T47D (cell line): ENCODE results near the gene FGF22.

Source experiments
- DNase-seq, 2 experiments: peaks; one replicate each; pipeline versions ENCODE4 v3.0.0 to v3.0.0-alpha.2; 2011 to 2012; ENCODE audit warnings: low read depth in 1 of 2, low spot score in 1 of 2
- JUND ChIP-seq: IDR thresholded peaks from 2 replicates; pipeline ENCODE4 v1.6.1; 2012; ENCODE audit warnings: low read depth
- in situ Hi-C: cut with HindIII; loops from 2 replicates; pipeline ENCODE4 v1.10.0; 2016; ENCODE audit warnings: low sequenced_read_pairs, low pct_unique_long_range_greater_than_20kb

FGF22 gene

DNA sequence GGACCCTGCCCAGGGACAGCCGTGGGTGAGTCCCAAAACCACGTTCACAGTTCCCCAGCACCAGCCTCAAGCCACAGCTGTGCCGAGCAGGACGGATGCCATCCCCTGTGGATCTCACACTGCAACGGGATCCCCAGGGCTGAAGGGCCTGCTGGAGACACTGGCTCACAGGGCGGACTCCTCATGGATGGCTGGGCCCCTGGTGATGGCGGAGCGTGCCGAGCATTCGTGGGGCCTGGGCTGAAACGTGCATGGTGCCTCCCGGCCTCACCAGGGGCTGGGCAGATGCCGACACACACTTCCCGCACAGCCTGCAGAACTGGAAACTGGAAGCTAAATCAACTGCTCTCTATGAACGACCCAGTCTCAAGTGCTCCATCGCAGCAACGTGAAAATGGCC is 13.7 kb downstream of the FGF22 start:
- no peak for TF ChIP-seq JUND
- in situ Hi-C loops: no loop called here
- DNase-seq: no peak

DNA sequence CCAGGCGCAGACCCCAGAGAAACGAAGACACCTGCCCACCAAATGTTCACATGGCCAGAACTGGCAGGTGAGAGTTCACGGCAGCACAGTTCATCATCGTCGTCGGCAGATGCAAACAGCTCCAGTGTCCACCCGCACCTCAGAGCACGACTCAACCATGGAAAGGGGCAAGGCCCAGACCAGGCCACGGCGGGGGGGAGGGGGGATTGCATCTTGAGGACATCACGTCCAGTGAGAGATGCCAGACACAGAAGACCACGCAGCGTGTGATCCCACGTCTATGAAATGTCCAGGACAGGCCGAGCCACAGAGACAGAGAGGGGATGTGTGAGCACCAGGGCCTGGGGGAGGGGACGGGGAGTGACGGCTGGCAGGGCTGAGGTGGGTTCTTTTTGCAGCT is 16.0 kb downstream of the FGF22 start:
- in situ Hi-C loops: no loop called here
- no peak for TF ChIP-seq JUND
- DNase-seq: no peak

DNA sequence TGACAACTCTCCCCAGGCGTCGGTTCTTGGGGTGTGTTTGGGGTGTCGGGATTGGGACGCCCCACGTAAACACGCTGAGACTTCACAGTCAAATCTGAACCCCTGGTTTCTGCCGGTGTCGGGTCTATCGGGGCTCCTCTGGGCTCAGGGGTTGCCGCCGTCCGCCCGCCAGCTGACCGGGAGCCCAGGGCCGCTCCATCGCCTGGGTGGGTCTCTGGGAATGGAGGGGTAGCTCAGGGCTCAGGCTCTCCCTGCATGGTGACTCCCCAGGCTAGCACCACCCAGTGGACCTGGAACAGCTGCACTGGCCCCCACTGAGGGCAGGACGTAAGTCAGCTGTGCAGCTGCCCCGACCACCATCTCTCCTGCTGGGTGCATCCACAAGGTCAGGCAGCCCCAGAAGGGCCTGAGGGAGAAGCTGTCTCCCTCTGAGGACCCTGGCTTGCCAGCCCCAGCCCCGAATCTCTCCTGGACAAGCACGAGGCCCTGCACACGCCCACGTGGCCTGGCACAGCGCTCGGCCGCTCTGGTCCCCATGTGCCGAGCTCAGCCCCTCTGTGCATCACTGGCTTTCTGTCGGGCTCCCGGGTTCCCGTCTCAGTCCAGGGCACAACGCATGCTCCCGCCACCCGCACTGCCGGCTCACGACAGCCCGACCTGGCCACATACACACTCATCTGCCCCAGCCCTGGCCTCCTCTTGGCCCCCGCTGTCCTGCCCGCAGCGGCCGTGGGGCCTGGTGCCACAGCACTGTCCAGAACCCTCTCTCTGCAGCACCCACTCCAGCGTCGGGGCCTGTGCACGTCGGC is 17.3 kb downstream of the FGF22 start:
- no peak for TF ChIP-seq JUND
- in situ Hi-C loops: no loop called here

DNA sequence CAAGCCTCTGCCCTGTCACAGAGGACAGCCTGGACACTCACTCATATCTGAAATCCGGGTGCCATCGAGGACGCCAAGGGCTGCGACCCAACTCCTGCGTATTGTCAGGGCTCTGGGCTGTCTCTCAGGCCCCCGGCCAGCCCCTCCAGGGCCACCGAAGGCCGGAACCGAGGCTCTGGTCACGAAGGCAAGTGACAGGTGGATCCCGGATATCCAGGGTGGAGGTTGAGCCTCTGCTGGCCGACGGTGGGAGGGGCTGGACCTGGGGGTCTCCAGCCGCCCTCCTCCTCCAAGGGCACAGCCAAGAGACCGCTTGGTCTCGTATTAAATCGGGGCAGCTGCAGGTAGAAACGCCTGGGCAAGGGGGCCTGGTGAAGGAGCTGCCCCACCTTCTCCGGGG is 17.9 kb downstream of the FGF22 start:
- in situ Hi-C loops: no loop called here
- no peak for TF ChIP-seq JUND
- no peak for DNase-seq

More for the DNA sequence above, 17.3 kb downstream of the FGF22 start:
- DNase-seq: no peak

DNA sequence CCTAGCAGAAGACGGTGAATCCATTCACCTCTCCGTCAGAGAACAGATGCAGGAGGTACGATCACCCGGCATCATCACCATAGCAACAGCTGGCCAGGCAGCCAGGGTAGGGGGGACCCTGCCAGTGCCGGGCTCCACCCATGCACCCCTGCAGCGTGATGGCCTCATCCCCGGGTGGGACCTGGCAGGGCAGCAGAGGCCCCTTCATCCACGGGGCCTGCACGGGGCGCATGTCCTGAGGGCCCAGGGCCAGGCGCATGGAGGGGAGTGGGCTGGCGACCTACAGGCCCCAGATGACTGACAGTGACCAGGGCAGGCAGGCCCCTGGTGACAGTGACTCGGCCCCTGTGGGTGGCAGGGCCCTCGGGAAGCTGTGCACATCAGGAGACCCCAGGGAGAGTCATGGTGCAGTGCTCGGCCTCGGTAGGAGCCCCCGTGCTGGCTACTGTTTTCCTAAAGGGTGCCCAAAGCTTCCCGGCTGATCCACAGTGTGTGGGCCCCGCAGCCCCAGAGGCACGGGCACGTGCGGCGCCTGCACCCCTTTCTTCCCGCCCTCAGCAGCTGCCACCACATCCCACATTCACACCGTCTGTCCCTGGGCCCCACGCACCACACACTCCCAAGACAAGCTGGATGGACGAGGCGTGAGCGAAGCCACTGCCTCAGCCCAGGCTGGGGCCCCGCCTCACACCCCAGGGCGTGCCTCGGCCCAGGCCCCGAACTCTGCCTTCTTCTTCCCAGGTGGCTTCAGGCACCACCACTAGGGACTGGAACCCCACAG is 18.6 kb downstream of the FGF22 start:
- in situ Hi-C loops: no loop called here
- DNase-seq: no peak
- no peak for TF ChIP-seq JUND

DNA sequence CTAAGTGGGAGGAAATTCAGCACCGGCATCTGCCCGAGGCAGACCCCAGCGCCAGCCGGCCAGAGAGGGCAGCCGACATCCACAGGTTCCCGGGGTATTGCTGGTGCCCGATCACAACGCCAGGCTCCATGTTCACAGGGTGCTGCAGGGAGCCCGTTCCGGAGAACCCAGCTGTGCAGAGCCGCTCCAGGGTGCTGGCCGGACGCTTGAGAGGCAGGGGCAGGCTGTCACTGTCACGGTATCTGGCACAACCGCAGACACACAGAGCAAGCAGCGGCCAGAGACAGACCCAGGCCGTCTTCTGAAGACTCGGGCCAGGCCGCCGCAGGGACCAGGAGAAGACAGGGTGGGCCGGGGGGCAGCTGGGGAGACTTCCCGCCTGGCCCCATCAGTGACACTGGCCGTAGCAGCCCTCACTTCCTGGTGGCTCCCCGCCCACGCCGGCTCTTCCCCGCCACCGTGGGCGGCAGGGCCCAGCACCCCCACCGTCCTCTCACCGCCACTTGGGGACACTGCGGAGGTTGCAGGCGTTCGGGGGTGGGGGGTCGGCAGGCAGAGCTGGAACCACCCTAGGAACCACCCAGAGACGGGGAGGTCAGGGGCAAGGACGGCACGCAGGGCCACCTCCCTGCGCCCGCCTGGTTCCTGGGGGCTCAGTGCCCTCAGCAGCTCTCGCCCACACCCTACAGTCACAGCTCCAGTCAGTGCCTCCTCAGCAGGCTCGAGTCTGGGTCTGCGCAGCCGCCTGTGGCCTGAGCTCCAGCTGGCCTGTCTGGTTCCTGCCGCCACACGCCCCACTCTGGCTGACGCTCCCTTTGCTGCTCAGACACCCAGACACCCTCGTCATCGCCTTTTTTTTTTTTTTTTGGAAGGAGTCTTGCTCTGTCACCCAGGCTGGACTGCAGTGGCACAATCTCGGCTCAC is 19.5 kb downstream of the FGF22 start:
- in situ Hi-C loops: no loop called here
- DNase-seq: no peak
- no peak for TF ChIP-seq JUND

DNA sequence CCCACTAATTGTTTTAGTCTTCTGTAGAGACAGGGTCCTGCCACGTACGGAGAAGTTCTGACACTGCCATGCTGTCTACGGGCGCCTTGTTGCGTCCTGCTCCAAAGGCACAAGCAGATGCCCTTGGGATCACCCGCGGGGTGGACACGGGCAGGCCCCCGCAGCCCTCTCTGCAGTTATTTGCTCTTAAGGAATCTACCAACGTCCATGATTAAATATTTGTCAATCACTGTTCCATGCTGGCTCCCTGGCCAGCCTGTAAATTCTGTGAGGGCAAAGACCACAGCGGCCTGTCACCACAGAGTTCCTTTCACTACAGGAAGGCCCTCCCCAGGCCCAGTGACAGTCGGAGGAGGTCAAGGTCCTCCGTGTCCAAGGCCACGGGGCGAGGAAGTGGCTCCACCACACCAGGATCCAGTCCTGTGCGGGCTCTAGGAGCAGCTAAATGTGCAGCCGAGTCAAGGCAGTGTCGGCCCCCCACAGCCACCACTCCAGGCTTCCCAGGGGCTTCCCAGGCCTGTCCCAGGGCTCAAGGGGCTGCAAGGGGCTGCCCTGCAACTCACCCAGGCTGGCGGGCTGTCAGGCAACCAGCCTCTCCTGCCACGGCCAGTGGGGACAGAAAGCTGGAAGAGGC is 21.2 kb downstream of the FGF22 start:
- DNase-seq: no peak
- no peak for TF ChIP-seq JUND
- in situ Hi-C loops: no loop called here

DNA sequence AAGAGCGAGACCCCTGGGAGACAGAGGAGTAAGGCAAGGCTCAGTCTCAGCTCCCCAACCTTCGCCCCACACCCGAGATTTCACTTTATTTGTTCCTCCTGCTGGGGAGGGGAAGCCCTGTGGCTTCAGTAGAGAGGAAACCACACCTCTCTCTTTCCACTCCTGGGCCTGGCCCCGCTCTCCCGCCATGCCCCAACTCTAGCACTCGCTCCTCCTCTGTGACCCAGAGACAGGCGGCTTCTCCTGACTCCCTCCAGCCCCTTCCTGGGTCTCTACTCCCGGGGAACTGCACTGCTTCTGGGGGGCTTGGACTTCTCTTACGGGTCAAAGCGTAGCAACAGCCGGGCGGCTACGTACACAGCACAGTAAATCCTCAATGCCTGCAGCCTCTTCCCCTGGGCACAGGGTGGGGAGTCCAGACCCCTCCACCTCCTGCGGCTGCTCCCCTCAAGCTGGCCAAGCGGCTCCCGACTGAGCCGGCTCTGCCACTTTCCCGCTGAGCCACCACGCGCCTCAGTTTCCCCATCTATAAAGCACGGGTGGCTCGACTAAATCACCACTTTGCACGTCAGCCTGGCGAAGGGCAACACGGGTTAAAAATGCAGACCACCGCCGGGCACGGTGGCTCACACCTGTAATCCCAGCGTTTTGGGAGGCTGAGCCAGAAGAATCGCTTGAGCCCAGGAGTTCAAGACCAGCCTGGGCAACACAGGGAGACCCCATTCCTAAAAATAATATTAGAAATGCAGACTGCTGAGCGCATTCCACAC is 21.9 kb downstream of the FGF22 start:
- DNase-seq: peak; percentile 20 to 44
- in situ Hi-C loops: no loop called here
- no peak for TF ChIP-seq JUND

DNA sequence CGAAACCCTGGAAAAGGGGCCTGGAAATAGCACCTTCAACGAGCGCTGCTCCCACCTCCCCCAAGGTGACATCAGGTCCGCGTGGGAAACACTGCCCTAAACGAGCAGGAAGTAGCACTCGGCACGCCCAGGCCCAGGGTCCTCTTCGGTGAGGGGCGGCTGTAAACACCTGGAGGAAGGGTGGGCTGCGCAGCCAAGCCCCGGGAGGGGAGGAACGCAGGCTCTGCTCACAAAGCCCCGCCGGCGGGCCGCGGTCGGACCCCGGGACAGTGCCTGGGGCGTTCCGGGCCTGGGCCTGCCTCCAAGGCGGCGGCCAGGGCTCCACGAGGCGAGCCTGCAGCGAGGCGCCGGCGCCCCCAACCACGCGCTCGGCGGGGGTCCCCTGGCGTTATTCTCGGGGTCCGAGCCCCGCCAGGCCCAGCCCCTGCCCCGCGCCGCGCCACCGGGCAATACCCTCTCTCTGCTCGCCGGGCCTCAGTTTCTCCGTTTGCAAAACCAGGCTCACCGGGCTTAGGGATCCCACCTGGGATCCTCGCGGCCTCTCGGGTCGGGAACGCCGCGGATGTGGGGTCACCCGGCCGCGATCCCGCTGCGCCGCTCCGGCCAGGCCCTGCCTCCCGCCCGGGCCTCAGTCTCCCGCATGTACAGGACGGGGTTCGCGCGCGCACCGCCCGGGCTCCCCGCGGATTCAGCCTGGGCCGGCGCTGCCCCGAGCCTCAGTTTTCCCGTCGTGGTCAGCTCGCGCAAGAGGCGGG is 22.7 kb downstream of the FGF22 start:
- no peak for TF ChIP-seq JUND
- DNase-seq: peak; percentile 45 to 47

DNA sequence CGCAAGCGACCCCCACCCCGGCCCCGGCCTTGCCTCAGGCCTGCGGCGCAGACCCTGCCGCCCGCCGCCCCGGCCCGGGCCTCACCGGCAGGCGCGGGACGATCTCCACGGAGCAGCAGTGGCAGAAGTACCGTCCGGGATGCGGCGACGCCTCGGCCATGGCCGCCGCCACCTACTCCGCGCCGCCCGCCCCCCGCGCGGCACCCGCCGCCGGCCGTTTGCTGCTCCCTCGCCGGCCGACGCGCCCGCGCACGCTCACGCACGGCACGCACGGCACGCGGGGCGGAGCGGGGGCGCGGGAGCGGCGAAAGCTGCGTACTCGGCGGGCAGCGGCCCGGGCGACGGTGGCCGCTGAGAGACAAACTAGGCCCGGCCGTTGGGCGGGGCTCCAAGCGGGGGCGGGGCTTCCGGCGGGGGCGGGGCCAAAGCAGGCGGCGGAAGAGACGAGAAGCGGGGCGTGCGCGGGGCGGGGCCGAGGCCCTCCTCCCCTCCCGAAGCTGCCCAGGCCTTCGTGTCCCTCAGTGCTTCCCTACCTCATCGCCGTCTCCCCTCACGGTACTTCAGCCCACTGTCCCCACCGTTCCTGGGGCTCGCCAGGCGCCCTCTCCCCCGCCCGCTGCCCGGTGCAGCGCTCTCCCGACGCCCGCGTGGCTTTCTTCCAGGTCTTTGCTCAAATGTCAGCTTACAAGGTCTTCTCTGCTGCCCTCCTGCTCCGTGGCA is 23.4 kb downstream of the FGF22 start, which contains the start of gene RNF126:
RNF126 (minus strand) TSS at position 253 of the 720 bp plus-strand sequence; CDS start at position 160, 93 bp downstream.
- DNase-seq: peak; percentile 92 to 94
- in situ Hi-C loops: no loop called here
- TF ChIP-seq JUND: no peak

More for the DNA sequence above, 22.7 kb downstream of the FGF22 start:
- in situ Hi-C loops: no loop called here
